WTC11 (cell line): ENCODE measurements around the gene RGS5. TPM values are rescaled to one million over a fixed set of nuclear protein-coding genes. Genes with fewer than 3 reads are reported as not detected.

Source experiments
- ATAC-seq: fragments of 200-7000 bp; cut with Tn5 transposase; 2 replicates; pipeline ENCODE4 v1.10.0; 2021; ENCODE audit warnings: mild to moderate bottlenecking, moderate library complexity
- CTCF ChIA-PET: fragments of 300-600 bp; sonication (Branson Sonifier 250); formaldehyde crosslinking; loops from one replicate; lab custom pipeline; 2021; ENCODE audit warnings: antibody characterized with exemption; lab: Charles Lee
- POLR2A ChIA-PET: fragments of 350-600 bp; sonication (Branson Sonifier 250); formaldehyde crosslinking; loops from one replicate; lab custom pipeline; 2021; ENCODE audit warnings: antibody characterized with exemption; lab: Charles Lee
- DNase-seq: peaks from one replicate; pipeline ENCODE4 v3.0.0; 2021; ENCODE audit warnings: low spot score
- H3K27ac Mint-ChIP-seq: 2 replicates; pipeline ENCODE4 v1.8.0; 2021; ENCODE audit warnings: mixed read lengths
- H3K27me3 Mint-ChIP-seq: 2 replicates; pipeline ENCODE4 v1.8.0; 2021; ENCODE audit warnings: low read depth, mild to moderate bottlenecking, moderate library complexity, mixed read lengths
- H3K36me3 Mint-ChIP-seq: 2 replicates; pipeline ENCODE4 v1.8.0; 2021; ENCODE audit warnings: mixed read lengths
- H3K4me1 Mint-ChIP-seq: 2 replicates; pipeline ENCODE4 v1.8.0; 2022; ENCODE audit warnings: mixed read lengths
- H3K4me3 Mint-ChIP-seq: 2 replicates; pipeline ENCODE4 v1.8.0; 2021; ENCODE audit warnings: mild to moderate bottlenecking, moderate library complexity, mixed read lengths
- H3K9me3 Mint-ChIP-seq: 2 replicates; pipeline ENCODE4 v1.8.0; 2021; ENCODE audit warnings: mixed read lengths
- AFF4 ChIP-seq: sonication (generic); formaldehyde crosslinking; IDR thresholded peaks from 2 replicates; pipeline ENCODE4 v1.8.1; 2023; ENCODE audit warnings: mild to moderate bottlenecking, missing genetic modification reagents, borderline replicate concordance
- AR ChIP-seq: fragments of 250-450 bp; sonication (Bioruptor Pico); IDR thresholded peaks from 2 replicates; pipeline ENCODE4 v1.9.0; 2021; ENCODE audit warnings: mild to moderate bottlenecking
- CDX4 ChIP-seq: fragments of 250-450 bp; sonication (Bioruptor Pico); IDR thresholded peaks from 2 replicates; pipeline ENCODE4 v1.9.0; 2021; ENCODE audit warnings: moderate library complexity, mild to moderate bottlenecking, inconsistent platforms, borderline replicate concordance
- CTCF ChIP-seq: fragments of 200-600 bp; IDR thresholded peaks from 2 replicates; pipeline ENCODE4 v1.8.0; 2022; ENCODE audit warnings: antibody characterized with exemption
- EMX1 ChIP-seq: fragments of 250-450 bp; sonication (Bioruptor Pico); IDR thresholded peaks from 2 replicates; pipeline ENCODE4 v1.8.0; 2021; ENCODE audit warnings: mild to moderate bottlenecking
- ESRRA ChIP-seq: sonication (generic); formaldehyde crosslinking; IDR thresholded peaks from 2 replicates; pipeline ENCODE4 v1.8.1; 2022; ENCODE audit warnings: mild to moderate bottlenecking, missing genetic modification reagents, borderline replicate concordance
- MLX ChIP-seq: sonication (generic); formaldehyde crosslinking; IDR thresholded peaks from 2 replicates; pipeline ENCODE4 v1.8.1; 2023; ENCODE audit warnings: mild to moderate bottlenecking, missing genetic modification reagents, moderate library complexity
- OVOL2 ChIP-seq: fragments of 250-450 bp; sonication (Bioruptor Pico); IDR thresholded peaks from 2 replicates; pipeline ENCODE4 v1.9.0; 2021; ENCODE audit warnings: mild to moderate bottlenecking, borderline replicate concordance
- RELA ChIP-seq: sonication (generic); formaldehyde crosslinking; IDR thresholded peaks from 2 replicates; pipeline ENCODE4 v1.8.1; 2022; ENCODE audit warnings: missing genetic modification reagents, mild to moderate bottlenecking, borderline replicate concordance
- SOX15 ChIP-seq: fragments of 250-450 bp; sonication (Bioruptor Pico); IDR thresholded peaks from 2 replicates; pipeline ENCODE4 v1.9.0; 2021; ENCODE audit warnings: mild to moderate bottlenecking
- TEAD1 ChIP-seq: sonication (generic); formaldehyde crosslinking; IDR thresholded peaks from 2 replicates; pipeline ENCODE4 v1.8.0; 2022; ENCODE audit warnings: mild to moderate bottlenecking, missing genetic modification reagents
- TP53 ChIP-seq: sonication (generic); formaldehyde crosslinking; IDR thresholded peaks from 2 replicates; pipeline ENCODE4 v1.8.1; 2023; ENCODE audit warnings: mild to moderate bottlenecking, missing genetic modification reagents
- ZBTB21 ChIP-seq: sonication (generic); formaldehyde crosslinking; IDR thresholded peaks from 2 replicates; pipeline ENCODE4 v1.8.1; 2023; ENCODE audit warnings: mild to moderate bottlenecking, missing genetic modification reagents, borderline replicate concordance
- ZNF121 ChIP-seq: sonication (generic); formaldehyde crosslinking; IDR thresholded peaks from 2 replicates; pipeline ENCODE4 v1.8.0; 2023; ENCODE audit warnings: missing genetic modification reagents
- ZNF425 ChIP-seq: fragments of 250-450 bp; sonication (Bioruptor Pico); conservative IDR thresholded peaks from 2 replicates; pipeline ENCODE4 v1.9.0; 2021; ENCODE audit warnings: mild to moderate bottlenecking
- ZNF532 ChIP-seq: fragments of 250-450 bp; sonication (Bioruptor Pico); IDR thresholded peaks from 2 replicates; pipeline ENCODE4 v1.9.0; 2021; ENCODE audit warnings: mild to moderate bottlenecking, borderline replicate concordance
- ZSCAN18 ChIP-seq: fragments of 250-450 bp; sonication (Bioruptor Pico); IDR thresholded peaks from 2 replicates; pipeline ENCODE4 v2.1.2; 2022; ENCODE audit warnings: mild to moderate bottlenecking, moderate library complexity
- total RNA-seq: library from RNA; stranded (reverse); gene quantifications from 3 replicates; pipeline ENCODE4 v1.2.3, GENCODE V29; 2021

Gene RGS5
- total RNA-seq, 1 experiment from 2014 or later = 23.6 TPM

- no peak overlapping the region for H3K27ac Mint-ChIP-seq
- TF ChIP-seq CDX4 (no peak), MLX (CRISPR knock-in tag) (no peak), CTCF (no peak), TEAD1 (no peak)
- TF ChIP-seq, all 79 proteins: peak for 0
- Mint-ChIP-seq H3K9me3 (peaks cover 34% of the 10 kb centered on the region), H3K4me1 (peaks cover 28% of the 10 kb centered on the region), H3K4me3 (no peak overlapping the region), H3K36me3 (peaks cover 32% of the 10 kb centered on the region), H3K27me3 (no peaks in the 10 kb centered on the region)
- DNase-seq = no peak
- ATAC-seq = no peak
- CTCF ChIA-PET = no interaction called here
- POLR2A ChIA-PET = no interaction called here
Measured at GRCh38 chr1:163161841-163162240, 40.9 kb downstream of the RGS5 start.

- H3K4me3 Mint-ChIP-seq = no peak overlapping the region
- DNase-seq (no peak), ATAC-seq (no peak)
- peaks cover 33% of the 10 kb centered on the region for H3K36me3 Mint-ChIP-seq
- ChIA-PET POLR2A (no interaction called here), CTCF (no interaction called here)
- peaks cover 34% of the 10 kb centered on the region for H3K9me3 Mint-ChIP-seq
- H3K4me1 Mint-ChIP-seq = peaks cover 23% of the 10 kb centered on the region
- H3K27ac Mint-ChIP-seq = no peak overlapping the region
- H3K27me3 Mint-ChIP-seq = no peaks in the 10 kb centered on the region
- TF ChIP-seq ZSCAN18 (CRISPR knock-in tag) (no peak), TP53 (no peak), RELA (no peak), ZNF532 (CRISPR knock-in tag) (no peak), OVOL2 (CRISPR knock-in tag) (no peak), ZNF425 (CRISPR knock-in tag) (no peak), SOX15 (CRISPR knock-in tag) (no peak), EMX1 (CRISPR knock-in tag) (no peak), ZNF121 (CRISPR knock-in tag) (no peak), ESRRA (no peak), AFF4 (CRISPR knock-in tag) (no peak), ZBTB21 (CRISPR knock-in tag) (no peak), AR (CRISPR knock-in tag) (no peak)
Measured at GRCh38 chr1:163161337-163161736, 41.4 kb downstream of the RGS5 start.
